Measurements from ENCODE around the gene MYO15B.
"Not testable (repeated sequence)": the region's sequence is repeated elsewhere in the genome, so short reads cannot be mapped to it uniquely, and the experiment has no call there.

MYO15B gene

GRCh38 chr17:75626496-75627038, 39.0 kb downstream of the MYO15B start:
- DNase-seq: no peak

- no peak for DNase-seq
These were observed 39.5 kb downstream of the MYO15B start for GRCh38 chr17:75627094-75627493.

GRCh38 chr17:75628425-75628824, 40.8 kb downstream of the MYO15B start:
- DNase-seq: no peak

DNA sequence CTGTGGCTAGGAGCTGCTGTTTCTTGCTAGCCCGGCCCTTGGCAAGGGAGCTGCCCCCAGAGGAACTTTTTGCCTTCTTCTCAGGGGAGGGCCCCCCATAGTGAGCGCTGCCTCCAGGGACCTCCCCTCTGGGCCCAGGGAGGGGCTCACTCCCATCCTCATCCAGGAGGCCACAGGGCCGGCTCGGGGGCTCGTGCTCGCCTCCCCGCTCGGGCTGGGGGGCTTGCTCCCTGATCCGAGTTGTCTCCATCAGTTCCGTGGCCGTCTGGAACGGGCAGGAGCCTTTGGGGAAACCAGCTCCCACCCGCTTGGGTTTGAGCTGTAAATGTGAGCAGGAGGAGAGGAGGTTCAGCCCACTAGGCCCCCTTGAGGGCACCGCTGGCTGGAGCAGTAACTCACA, 41.6 kb downstream of the MYO15B start:
- DNase-seq: no peak

GRCh38 chr17:75630071-75630917, 42.7 kb downstream of the MYO15B start:
- DNase-seq: no peak

DNA sequence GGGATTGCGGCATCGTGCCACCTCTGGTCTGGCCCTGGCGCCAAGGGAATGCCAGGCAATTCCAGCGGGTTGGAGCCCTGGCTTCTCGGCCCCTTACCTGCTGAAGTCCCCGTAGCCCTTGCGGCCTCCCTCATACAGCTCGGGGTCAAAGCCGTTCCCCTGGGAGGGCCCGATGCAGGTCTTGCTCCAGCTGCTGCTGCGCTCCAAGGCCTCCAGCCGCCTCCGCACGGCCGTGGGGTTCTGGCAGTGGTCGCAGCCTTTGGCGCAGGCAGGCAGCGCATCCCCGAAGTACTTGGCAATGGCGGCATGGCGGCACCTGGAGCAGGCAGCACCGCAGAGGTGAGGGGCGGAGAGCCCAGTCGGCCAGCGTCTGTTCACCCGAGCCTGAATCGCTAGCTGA, 43.8 kb downstream of the MYO15B start:
- DNase-seq: no peak

- no peak for DNase-seq
These were observed 44.8 kb downstream of the MYO15B start for GRCh38 chr17:75632428-75632827.

DNA sequence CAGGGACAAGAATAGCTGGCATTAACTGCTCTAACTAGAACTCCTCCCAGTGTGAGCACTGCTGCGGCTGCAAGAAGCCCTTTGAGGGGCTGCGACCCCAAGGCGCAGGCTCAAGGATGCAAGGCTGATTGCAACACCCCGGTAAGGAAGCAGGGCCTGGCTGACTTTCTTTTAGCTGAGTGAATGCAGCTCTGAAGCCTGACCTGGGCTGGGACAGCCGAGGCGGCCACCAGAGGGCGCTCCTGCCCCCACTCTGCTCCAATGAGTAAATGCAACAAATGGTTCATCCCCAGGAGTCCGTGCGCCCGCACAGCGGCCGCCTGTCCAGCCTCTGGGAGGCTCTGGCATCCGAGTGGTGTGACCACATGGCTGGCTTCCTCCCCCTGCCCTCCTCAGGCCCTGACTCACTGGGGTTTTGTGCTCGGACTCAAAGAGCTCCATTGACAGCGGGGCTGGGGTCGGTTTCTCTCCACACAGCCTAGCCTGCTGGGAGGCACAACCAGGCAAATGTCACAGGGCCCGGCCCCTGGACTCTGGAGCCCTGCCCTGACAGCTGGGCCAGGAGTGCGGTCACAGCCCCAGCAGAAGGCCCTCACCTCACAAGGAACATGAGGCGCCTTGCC, 45.4 kb downstream of the MYO15B start, which contains the start of gene SMIM5:
TSS of gene SMIM5 (plus strand) at position 572 of the 623 bp plus-strand sequence. CDS start 6,768 bp downstream, outside the sequence.
- DNase-seq: peak; percentile 90

DNA sequence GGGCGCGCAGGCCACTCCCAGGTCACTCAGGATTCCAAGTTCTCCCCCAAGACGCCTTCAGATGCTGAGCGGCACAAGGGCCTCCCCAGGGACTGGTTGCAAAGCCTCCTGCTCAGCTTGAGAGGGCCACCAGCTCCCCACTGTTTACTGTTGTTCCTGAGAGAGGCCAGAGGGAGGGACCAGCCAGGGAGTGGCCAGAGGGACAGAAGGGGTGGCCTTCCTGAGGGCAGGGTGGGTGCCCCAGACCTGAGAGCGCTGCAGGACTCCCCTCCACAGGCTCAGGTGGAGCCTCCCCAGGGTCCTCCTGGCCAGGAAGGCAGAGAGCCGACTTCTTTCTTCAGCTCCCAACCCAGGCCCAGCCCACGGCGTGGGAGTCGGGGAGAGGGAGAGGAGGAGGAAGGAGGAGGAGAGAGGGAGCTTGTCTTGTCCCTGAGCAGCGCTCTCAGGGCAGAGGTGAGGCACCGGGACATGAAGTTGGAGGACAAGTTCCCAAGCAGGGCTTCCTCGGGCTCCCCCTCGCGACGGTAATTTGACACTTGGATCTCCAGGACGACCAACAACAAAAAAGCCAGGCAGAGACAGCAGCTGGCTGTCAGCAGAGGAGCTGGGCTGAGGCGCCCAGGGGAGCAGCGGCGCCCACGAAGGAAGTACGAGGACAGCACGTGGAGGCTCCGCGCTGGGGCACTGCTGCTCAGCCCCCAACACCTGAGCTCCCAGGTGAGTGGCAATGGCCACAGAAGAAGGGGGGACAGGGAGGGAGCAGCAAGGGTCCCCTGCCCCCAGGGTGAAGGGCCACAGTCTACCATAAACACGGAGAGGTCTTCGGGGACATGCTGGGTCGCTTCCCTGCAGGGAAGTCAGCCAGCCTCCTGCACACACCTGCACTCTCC, 46.1 kb downstream of the MYO15B start:
- peak; percentile 90 for DNase-seq

DNA sequence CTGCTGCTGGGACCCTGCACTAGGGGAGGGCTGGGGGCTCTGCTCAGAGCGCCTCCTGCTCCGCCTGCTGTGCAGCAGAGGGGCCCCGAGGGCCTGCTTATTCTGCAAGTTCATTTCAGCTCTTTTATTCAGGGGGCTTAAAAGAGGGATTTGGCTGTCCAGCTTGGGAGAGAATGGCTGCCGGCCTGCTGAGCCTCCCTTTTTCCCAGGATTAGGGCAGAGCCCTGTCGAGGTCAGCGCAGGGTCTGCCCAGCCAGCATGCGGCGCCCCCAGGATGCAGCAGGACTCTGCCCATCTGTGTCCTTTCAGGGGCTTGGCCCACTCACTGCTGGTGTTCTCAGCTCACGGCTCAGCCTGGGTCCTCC, 46.8 kb downstream of the MYO15B start:
- no peak for DNase-seq

- DNase-seq: no peak
These were observed 47.4 kb downstream of the MYO15B start for GRCh38 chr17:75634754-75635609.

GRCh38 chr17:75635610-75636202, 48.1 kb downstream of the MYO15B start:
- no peak for DNase-seq

DNA sequence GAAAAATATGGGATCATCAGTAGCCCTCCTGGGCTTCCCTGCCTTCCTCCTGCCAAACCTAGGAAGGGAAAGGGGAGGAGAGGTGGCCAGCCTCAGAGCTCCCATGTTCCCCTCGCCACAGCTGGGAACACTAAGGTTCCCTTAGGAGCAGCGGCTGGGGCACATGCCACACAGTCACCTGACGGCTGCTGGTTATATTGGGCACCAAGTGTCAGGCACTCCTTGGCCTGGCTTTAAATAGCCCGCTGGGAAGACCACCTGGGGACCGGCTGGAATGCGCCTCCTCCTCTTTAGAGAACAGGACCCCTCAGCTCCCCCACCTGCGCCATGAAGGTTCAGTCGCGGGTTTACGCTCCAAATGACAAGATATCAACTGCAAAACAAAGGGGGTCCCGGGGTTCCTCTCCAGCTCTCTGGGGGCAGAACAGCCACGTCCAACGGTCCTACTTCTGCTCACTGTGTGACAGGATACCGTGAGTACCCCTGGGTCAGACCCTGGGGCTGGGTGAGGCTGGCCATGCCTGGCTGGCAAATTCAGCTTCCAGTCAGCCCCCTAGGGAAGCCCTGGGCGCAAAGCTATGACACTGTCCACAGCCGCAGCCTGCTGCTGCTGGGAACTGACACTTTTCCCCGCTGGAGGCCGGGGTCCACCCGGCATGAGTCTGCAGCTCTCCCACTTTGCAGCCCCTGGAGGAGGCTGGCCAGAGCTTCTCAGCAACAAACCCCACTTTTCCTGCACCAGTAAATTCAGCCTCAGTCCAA, 49.0 kb downstream of the MYO15B start:
- DNase-seq: no peak

- no peak for DNase-seq
These were observed 49.5 kb downstream of the MYO15B start for GRCh38 chr17:75637143-75637538.

DNA sequence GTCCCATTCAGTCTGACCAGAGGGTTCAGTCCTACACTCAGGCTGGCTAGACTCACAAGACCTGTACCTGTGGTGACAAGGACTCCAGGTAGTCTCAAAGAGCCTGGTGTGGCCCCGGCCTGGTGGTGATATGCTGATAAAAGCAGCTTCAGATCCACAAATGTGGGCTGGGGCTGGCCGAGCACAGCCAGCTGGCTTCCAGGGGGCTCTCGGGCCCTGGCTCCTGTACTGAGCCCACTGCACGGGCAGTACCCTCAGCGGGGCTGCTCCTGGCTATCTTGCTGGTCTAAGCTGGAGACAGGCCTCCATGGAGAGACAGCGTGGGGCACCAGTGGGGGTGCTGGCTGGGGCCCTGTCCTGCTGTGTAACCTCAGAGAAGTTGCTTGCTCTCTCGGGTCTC, 50.0 kb downstream of the MYO15B start:
- DNase-seq: no peak

- DNase-seq: not testable (repeated sequence)
These were observed 50.4 kb downstream of the MYO15B start for GRCh38 chr17:75638039-75638438.

- DNase-seq: no peak
These were observed 51.3 kb downstream of the MYO15B start for GRCh38 chr17:75638893-75639292.

- DNase-seq: no peak
These were observed 51.7 kb downstream of the MYO15B start for GRCh38 chr17:75639327-75639726.

DNA sequence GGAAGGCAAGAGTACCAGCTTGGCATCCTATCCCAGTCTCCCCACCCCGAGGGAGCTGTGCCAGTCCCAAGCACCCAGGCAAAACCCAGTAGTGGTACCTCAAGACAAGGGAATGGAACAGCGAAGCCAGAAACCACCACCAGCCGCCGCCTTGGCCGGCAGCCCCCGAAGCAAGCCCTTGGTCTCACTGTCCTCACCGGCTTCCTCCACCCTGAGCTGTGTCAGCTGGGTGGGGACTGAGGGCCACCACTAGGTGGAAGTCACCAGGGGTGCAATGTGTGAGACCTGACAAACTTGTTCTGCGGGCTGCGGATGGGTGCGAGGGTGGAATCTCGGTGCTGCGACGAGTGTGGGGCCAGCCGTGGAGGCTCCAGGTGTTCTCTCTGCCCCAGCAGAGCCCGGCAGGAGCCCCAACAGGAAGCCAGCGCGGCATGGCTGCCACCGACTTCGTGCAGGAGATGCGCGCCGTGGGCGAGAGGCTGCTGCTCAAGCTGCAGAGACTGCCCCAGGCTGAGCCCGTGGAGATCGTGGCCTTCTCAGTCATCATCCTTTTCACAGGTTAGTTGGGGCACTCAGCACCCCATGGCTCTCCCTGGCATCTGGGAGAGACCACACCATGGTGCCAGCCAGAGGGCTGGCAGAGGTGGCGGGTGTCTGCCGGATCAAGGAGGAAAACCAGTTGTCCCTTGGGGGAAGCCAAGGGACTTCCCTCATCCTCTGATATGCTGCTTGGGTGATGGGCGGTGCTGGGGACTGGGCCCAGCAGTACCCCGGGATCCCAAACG, 52.4 kb downstream of the MYO15B start:
- DNase-seq: no peak

- no peak for DNase-seq
These were observed 53.0 kb downstream of the MYO15B start for GRCh38 chr17:75640556-75641119.
